Stimulated activated CD4-positive, alpha-beta T cell treated with anti-CD3 and anti-CD28 coated beads, Interleukin-4, amount 100 ng/mL, for 24 hours (primary cell): ENCODE data around the gene FBXL4.
A peak's percentile ranks its signal among the peaks of the same experiment; 100 is the strongest.

Source experiments
- DNase-seq: peaks from one replicate; pipeline ENCODE4 v3.0.0-alpha.2; 2020

Gene FBXL4

DNA sequence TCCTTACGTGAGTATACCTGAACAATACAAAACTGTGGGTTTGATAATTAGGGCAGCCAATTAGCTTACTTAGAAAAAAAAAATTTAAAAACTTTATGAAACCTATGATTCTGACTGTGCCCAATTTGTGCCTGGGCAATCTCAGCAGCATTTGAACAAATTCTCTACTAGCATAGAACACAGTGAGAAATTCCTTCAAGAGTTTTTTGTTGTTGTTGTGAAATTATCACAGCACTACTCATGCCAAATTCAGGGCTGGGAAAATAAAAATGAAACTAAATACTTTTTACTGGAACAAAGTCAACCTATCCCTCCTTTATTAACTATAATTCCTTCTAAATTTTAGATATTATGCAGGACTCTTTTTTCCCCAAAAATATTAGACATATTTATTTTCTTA is 70.5 kb downstream of the FBXL4 start:
- no peak for DNase-seq

DNA sequence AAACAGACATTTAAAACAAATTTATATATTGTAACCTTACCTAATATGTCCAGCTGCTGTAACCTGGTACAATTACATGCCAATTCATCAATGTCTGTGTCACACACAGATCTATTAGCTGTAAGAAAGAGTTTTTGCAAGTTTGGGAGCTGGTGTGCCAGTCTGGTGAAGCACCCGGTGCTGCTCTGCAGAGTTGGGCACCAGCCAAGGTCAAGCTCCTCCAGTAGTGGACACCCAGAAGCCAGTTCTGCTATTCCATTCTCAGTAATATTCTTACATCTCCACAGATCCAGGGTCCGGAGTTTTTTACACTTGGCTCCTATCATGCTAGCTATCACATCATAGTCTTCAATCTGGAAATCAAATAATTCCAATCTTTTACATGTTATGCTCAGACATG is 72.4 kb downstream of the FBXL4 start:
- no peak for DNase-seq

DNA sequence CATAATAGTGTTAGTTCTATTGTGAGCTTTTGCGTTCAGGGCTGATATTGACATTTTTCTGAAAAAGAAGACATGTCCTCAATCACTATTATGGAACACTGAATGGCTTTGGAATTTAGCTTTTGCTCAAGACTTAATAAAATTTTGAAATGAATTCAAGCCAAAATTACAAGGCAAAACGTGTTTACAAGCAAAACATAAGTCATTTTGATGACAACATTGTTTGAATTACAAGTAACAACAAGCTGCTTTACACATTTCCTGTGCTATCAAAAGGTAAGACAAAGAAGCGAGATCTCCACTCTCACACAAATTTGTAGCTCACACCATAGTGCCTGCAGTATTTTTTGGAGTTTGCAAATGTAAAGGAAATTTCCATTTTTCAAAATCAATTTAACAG is 75.9 kb downstream of the FBXL4 start:
- no peak for DNase-seq

- DNase-seq: no peak
Measured at GRCh38 chr6:98871057-98871456, 76.7 kb downstream of the FBXL4 start.

- no peak for DNase-seq
Measured at GRCh38 chr6:98864497-98864896, 83.2 kb downstream of the FBXL4 start.

GRCh38 chr6:98848539-98849242 is 99.1 kb downstream of the FBXL4 start:
- no peak for DNase-seq

GRCh38 chr6:98847779-98848538 is 99.8 kb downstream of the FBXL4 start:
- no peak for DNase-seq

- DNase-seq: no peak
Measured at GRCh38 chr6:98847416-98847778, 100.3 kb downstream of the FBXL4 start.

DNA sequence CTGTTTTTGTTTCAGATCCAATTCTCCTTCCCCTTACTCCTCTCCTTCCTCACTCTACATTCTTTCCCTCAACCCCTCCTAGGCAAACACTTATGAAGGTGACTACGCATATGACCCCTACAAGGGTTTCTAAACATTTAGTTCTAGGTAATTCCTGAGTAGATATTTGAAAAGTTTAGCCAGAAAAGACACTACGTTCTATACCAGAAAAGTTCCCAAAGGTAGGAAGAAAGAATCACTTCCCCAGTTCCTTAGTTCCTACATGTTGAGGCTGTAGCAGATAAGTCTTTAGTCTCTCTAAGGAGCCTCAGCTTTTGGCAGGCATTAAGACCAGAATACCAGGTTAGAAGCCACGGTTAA is 101.7 kb downstream of the FBXL4 start:
- no peak for DNase-seq

DNA sequence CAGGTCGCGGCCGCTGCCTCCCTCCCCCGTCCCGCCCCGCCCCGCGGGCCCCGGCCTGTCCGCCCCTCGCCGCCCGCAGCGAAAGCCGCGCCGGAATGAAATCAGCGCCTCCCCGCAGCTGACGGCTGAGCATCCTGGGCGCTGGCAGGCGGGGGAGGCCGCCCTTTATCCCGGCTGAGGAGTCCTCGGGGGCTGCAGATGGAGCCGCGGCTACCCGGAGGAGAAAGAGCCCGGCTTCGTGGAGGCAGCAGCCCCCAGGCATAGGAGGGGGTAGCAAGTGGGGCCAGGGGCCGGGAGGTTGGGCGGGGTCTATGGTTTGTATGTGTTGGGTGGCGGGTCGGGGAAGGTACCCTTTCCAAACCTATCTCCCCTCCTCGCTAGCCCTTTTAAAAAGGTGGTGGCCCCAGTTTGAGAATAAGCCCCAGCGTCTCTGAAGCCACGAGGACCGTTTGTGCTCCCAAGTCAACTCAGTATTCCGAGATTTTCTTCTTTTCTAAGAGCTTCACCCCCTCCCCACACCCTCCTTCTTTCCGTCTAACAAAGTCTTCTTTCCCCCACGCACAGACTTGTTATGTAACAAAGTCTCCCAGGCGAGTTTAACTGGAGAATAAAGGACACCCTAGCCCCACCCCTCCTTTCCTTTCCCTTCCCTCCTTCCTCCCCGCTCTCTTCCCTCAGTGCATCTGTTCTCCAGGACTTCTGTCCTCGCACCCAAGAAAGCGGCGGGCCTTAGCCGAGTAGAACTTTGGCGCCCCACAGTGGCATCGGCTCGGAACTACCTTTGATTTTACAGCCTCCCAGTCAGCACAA is 102.3 kb downstream of the FBXL4 start:
- DNase-seq: peak; percentile 74

- no peak for DNase-seq
Measured at GRCh38 chr6:98844244-98845210, 103.2 kb downstream of the FBXL4 start.

- DNase-seq: no peak
Measured at GRCh38 chr6:98843271-98844243, 104.2 kb downstream of the FBXL4 start.

DNA sequence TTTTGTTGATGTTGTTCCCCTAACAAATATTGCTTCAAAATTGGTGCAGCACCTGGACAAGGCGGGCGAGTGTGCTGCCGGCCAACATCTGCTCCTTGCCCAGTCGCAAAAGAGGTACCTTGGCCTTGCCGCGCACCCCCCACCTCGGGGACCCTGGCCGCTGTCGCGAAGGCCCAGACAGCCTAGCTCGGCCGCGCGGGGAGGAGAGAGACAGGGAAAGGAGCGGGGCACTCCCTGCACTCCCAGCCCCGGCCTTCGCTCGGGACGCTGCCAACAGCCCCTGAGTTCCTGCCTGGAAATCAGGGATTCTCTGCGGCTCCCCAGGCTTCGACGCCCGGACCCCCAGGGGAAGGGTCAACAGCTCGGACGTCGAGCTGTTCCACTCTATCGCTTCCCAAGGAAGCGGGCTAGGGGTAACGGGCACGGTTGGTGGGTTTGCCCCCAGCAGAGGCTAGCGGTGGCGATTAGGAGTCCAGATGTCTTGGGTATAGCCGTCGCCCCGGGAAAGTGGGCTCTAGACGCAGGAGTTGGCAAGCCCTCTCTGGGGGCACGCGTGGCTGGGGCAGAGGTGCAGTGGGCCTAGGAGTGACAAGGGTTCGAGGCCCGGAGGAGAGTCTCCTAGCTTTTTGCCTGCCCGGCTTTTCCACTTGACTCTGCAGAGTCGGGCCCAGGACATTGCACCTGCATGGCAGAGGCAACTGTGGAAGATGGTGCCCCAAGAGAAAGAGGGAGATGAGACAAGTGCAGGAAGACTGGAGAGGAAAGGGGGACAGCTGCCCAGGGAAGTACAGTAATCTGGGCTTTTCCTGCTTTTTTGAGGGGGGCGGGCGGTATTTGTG is 105.2 kb downstream of the FBXL4 start:
- DNase-seq: no peak

- no peak for DNase-seq
Measured at GRCh38 chr6:98841621-98842341, 106.0 kb downstream of the FBXL4 start.

GRCh38 chr6:98840996-98841513 is 106.7 kb downstream of the FBXL4 start:
- no peak for DNase-seq

- DNase-seq: no peak
Measured at GRCh38 chr6:98840385-98840784, 107.4 kb downstream of the FBXL4 start.

DNA sequence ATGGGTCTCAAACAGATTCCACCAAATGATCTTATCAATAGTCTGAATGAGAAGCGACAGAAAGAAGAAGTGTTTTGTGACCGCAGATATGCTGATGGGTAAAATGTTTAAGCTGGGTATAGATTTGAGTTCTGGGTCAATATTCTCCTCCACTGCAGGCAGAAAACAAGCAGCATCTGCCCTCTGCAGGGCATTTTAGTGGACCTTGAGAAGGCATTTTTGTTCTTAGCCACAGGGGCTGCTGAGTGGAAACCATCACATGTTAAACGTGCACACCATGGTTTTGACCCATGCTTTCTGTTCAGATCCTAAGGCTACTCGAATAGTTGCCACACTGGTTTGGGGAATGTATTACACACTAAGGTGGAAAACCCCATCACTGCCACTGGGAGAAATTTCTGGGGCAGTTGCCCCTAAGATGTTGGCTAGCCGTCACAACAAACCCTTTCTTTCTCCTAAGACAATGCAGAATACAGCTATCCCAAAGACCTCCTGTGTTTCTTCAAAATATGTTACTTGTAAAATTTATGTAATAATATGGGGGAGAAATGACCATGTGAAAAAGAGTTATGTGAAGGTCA is 107.9 kb downstream of the FBXL4 start:
- no peak for DNase-seq

GRCh38 chr6:98838975-98839374 is 108.8 kb downstream of the FBXL4 start:
- DNase-seq: no peak

GRCh38 chr6:98838032-98838431 is 109.7 kb downstream of the FBXL4 start:
- no peak for DNase-seq
